Activated CD8-positive, alpha-beta memory T cell treated with anti-CD3 and anti-CD28 coated beads for 24 hours (primary cell): ENCODE results near the gene SLC9A4.

Experiments used
- DNase-seq: peaks from one replicate; pipeline ENCODE4 v3.0.0-alpha.2; 2020

SLC9A4 gene

GRCh38 chr2:102460467-102460866 lies 12.6 kb upstream of the SLC9A4 start:
- DNase-seq, result no peak

DNA sequence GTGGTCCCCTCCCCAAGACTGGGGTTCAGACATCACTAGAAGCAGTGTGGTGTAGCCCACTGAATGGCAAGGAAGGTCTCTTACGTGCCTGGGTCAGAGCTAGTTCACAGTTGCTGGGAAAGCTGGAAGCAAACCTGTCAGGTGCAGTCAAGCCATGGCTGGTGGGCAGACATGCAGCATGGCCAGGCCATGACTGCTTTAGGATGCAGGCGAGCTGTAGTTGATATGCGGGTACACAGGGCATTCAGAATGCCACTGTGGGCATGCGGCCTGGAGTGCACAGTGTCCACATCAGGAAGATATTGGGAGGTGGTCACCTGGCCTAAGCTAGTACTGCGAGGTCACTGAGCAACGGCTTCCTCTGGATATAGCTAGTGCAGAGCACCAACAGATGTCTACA lies 11.8 kb upstream of the SLC9A4 start:
- no peak for DNase-seq

GRCh38 chr2:102463160-102463559 lies 9.9 kb upstream of the SLC9A4 start:
- DNase-seq, result no peak

- no peak for DNase-seq
Measured at GRCh38 chr2:102470168-102470567, 2.9 kb upstream of the SLC9A4 start.

DNA sequence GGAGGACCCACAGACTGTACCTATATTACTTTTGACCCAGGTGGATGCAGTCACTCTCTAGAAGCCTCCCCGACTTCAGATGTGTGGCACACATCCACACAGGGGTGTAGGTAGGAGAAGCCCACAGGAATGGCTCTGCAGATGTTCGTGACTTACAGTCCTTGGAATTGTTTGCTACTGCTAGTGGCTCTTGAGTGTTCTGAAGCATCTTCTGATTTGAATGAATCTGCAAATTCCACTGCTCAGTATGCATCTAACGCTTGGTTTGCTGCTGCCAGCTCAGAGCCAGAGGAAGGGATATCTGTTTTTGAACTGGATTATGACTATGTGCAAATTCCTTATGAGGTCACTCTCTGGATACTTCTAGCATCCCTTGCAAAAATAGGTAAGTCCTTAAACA lies 605 bp downstream of the SLC9A4 start:
- no peak for DNase-seq

- no peak for DNase-seq
Measured at GRCh38 chr2:102474785-102475184, 1.8 kb downstream of the SLC9A4 start.

- no peak for DNase-seq
Measured at GRCh38 chr2:102478686-102479470, 5.9 kb downstream of the SLC9A4 start.

DNA sequence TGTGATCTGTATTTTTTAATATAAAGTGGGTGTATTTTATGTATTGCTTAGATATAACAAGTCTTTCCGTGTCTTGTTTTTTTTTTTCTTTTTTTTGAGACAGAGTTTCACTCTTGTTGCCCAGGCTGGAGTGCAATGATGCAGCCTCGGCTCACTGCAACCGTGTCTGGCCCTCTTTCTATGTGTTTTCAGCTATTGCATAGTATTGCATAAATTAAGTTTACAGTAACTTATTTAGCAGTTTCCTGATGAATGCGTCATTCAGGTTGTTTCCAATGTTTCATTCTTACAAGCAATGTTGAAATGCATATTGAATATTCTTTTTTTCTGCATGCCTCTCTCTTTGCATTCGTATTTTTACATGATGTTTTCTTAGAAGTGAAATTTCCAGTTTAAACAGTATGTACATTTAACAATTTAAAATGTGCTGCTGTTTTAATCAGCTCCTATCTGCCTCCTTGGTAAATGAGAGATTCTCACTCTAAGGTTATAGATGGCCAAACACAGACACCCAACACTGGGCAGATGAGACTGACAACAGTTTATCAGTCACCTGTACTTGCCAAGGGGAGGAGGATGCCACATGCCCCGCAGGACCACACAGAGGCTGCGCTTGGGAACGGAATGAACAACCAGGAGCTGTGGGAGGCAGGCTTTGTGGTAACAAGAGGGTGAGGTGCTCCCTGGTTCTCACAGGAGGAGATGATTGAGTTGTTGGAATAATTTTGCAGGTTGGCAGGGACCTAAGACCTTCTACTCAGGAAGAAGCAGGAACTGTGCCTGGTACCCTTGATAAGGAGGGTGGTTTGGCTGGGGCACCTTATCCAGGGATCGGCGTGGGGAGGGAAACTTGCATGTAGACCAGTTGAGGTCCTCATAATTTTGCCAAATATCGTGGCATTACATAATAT lies 7.5 kb downstream of the SLC9A4 start:
- no peak for DNase-seq

DNA sequence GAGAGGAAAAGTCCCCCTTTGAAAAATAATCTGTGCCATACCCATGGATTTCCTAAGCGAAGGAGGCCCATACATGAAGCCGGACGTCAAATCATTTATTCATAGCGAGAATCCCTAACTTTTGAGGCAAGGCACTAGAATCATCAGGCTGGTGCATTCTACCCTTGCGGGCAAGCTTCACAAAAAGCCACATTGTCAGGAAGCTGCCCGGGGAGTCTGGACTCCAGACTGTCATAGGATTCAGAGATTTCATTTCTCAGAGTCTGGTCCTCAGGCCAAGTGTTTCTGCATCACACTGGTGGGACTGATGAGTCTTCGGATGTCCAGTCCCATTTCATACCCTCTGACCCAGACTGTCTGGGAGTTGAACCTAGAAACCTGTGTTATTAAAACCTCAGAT lies 8.9 kb downstream of the SLC9A4 start:
- DNase-seq, result no peak

DNA sequence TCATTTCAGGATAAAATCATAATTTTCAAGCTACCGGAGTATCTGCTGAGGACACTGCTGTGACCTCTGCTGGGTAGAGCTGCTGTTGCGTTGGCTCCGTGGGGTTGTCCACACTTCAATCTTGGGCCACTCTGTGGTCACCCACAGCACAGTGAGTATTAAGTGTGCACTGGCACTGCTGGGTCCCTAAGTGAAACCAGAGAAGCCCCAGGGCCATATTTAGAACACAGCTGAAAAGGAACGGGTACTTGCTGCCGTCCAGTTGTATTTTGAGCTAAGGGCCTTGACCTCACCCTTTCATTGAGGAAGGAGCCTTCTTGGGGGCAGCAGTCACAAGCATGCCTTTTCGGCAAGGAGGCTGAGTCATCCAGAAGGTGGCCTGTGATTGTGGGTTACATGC lies 10.1 kb downstream of the SLC9A4 start:
- no peak for DNase-seq

GRCh38 chr2:102484310-102485061 lies 11.5 kb downstream of the SLC9A4 start:
- DNase-seq, result no peak

DNA sequence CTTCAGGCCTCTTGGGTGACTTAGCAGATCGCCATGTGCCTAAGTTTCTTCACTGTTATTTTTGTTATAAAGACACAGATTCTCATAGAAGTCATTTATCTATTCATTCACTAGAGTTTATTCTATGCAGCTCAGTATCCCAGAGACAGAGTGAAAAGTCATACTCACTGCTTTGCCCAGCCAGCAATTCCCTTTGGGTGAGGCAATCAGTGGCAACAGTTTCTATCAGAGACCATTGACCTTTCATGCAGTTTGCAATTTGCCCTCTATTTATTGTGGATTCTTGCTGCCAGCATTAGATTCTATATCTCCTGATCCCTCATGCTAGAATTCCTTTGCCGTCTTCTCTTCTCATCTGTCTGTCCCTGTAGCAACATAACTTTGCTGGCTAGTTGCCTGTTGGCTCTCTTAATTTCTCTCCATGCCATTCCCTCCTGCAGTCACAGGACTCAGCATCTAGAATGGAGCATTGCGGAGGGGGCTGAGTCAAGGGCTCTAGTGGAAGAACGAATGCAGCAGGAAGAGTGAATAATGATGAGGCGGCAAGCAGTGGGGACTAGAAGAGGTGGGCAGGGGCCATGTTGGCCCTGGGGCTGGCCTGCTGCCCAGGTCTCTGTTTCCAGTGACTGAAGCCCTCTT lies 12.2 kb downstream of the SLC9A4 start:
- DNase-seq, result no peak

DNA sequence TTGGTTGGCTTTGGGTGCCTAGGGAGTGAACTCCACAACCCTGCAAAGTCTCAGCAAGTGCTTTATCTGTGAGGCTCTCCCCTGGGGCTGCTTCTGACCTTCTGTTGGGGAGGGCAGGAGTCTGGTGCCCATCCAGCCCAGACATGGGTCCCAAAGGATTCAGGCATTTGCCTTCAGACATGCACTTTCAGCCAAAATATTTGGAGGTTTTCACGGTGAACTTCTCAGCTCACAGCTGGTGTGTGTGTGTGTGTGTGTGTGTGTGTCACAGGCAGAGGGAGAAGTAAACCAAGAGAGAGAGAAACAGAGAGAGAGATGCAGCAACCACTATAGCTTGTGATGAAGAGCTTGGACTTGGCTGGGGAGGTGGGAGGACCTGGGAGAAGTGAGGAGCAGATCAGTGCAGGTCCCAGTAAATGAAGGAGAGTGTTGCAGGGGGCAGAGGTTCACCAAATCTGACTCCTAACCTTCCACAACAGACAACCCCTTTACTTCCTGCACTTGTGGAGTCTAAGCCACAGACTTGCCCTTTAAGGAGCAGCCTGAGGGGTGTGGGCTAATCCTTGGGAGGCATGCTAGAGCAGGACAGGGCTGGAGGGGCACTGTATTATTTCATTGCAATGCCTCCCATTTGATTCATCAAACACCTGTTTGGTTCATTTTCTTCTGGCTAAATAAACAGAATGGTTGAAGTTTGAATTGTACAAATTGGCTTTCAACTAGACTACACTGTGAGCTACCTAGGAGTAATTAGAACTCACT lies 14.1 kb downstream of the SLC9A4 start:
- DNase-seq, result no peak

- DNase-seq, result no peak
Measured at GRCh38 chr2:102487761-102488462, 14.9 kb downstream of the SLC9A4 start.

GRCh38 chr2:102489646-102490045 lies 16.6 kb downstream of the SLC9A4 start:
- no peak for DNase-seq

DNA sequence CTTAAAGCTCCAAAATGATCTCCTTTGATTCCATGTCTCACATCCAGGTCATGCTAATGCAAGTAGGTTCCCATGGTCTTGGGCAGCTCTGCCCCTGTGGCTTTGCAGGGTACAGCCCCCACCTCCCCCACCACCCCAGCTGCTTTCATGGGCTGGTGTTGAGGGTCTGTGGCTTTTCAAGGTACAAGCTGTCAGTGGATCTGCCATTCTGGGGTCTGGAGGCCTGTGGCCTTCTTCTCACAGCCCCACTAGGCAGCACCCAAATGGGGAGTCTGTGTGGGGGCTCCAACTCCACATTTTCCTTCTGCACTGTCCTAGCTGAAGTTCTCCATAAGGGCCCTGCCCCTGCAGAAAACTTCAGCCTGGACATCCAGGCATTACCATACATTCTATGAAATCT lies 19.0 kb downstream of the SLC9A4 start:
- no peak for DNase-seq

- DNase-seq, result no peak
Measured at GRCh38 chr2:102494570-102494969, 21.5 kb downstream of the SLC9A4 start.

DNA sequence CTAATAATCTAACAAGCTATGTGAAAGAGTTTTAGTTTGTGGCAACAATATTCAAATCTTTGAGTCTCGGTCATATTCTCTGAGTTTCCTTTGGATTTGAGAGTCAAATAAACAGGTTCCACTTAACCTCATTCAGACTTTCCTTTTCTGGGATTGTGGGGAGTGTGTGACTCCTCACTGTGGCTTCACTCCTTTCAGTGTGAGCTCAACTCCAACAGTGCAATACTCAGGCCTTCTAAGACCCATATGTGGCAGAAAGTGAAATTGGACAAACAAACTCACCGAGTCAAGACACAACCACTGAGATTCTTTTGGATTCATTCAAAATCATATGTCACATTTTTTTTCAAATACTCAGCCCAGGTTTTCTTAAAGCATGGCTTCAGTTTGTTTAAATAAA lies 25.4 kb downstream of the SLC9A4 start:
- no peak for DNase-seq

- no peak for DNase-seq
Measured at GRCh38 chr2:102499558-102499957, 26.5 kb downstream of the SLC9A4 start.

DNA sequence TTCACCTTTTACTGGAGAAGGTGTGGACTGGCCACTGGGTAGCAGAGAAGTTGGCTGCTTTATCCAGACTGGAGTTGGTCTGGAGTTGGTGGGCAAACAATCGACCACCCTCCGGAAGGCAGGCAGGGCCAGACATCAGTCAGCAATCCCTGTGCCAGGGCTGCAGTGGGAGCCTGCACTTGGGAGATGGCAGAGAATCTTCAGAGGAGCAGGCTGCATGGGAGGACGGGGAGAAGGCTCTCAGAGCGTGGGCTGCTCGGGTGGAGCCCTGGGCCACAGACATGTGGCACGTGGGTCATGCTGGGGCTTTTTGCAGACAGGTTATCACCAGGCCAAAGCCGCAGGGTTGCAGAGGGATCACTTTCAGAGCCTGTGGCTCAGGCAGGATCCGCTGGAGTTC lies 29.6 kb downstream of the SLC9A4 start:
- DNase-seq, result no peak

GRCh38 chr2:102504833-102505232 lies 31.8 kb downstream of the SLC9A4 start:
- DNase-seq, result no peak
